ENCODE results near the gene TBL2.
"Not testable (repeated sequence)": the region's sequence is repeated elsewhere in the genome, so short reads cannot be mapped to it uniquely, and the experiment has no call there.

The TBL2 gene

GRCh38 chr7:73569042-73569608 lies 9.3 kb downstream of the TBL2 start:
- DNase-seq, result no peak

DNA sequence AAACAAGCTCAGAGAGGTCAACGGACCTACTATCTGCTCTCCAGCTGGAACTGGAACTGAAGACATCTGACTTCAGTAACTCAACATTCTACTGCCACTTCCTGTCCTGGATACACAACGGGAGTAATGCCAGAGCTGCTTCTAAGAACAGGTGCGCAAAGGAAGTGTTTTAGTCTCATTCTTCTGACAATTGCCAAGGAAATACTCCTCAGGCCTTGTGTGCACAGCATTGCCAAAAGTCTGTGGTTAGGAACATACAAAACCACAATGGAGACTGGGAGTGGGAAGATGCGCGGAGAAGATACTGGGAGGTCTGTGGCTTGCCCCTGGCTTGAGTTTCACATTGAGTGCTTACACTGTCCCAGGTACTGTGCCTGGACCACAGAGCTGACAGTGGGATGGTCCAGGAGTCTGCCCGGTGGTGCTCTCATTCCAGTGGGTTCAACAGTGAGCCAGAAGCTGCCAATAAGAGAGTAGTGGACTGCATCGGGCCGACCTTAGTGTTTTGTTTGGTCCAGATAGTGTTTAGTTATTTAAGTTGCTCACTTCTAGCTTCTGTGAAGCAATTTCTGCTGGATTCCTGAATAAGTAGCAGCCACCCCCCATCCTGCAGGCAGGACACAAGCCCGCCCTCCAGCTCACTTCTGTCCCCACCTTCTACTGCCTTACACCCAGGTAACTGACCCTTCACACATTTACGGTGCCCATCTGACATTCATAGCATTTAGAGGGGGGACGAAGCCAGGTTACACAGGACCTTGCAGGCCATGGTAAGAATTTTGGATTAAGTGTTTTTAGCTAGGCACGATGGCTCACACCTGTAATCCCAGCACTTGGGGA lies 10.3 kb downstream of the TBL2 start:
- DNase-seq, result no peak

GRCh38 chr7:73567140-73567539 lies 11.2 kb downstream of the TBL2 start:
- DNase-seq, result no peak

DNA sequence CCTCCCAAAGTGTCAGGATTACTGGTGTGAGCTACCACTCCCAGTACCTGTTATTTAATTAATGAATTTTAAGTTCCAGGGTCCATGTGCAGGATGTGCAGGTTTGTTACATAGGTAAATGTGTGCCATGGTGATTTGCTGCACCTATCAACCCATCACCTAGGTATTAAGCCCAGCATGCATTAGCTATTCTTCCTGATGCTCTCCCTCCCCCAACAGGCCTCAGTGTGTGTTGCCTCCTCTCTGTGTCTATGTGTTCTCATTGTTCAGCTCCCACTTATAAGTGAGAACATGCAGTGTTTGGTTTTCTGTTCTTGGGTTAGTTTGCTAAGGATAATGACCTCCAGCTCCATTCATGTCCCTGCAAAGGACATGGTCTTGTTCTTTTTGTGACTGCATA lies 11.9 kb downstream of the TBL2 start:
- DNase-seq, result not testable (repeated sequence)

DNA sequence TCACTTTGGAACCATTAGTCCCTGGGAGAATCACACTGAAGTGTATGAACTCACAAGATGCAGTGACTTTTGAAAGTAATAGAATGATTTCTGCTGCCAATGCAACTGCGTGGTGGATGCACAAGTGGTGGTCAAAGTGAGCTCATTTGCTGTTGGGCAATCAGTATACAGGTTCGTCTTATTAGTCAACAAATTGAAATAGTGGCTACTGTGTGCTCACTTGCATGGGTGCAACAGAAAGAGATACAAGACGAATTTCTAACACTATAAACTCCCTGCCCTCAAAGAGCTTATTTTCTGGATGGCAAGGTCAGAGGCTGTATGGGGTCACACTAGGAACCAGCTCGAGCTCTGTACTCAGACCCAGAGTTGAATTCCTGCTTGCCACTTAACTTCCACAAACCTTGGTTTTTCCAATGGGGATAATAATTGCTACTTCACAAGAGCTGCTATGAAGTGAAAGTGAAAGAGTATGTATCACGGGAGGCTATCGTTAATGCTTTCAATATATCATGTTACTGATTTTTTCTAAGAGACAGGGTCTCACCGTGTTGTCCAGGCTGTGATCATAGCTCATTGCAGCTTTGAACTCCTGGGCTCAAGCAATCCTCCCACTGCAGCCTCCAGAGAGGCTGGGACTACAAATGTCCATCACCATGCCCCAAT lies 12.6 kb downstream of the TBL2 start:
- DNase-seq, result no peak

GRCh38 chr7:73560109-73560835 lies 18.1 kb downstream of the TBL2 start:
- DNase-seq, result no peak

GRCh38 chr7:73557397-73558257 lies 20.8 kb downstream of the TBL2 start, which contains the start of gene BCL7B:
Gene BCL7B, minus strand, starts transcription at chr7:73557690. Its CDS starts 112 bp downstream, at chr7:73557578.
- DNase-seq, result peak; percentile 91 to 93 (median 93)

GRCh38 chr7:73557108-73557396 lies 21.3 kb downstream of the TBL2 start:
- DNase-seq, result peak; percentile 95 to 96 (median 96)

DNA sequence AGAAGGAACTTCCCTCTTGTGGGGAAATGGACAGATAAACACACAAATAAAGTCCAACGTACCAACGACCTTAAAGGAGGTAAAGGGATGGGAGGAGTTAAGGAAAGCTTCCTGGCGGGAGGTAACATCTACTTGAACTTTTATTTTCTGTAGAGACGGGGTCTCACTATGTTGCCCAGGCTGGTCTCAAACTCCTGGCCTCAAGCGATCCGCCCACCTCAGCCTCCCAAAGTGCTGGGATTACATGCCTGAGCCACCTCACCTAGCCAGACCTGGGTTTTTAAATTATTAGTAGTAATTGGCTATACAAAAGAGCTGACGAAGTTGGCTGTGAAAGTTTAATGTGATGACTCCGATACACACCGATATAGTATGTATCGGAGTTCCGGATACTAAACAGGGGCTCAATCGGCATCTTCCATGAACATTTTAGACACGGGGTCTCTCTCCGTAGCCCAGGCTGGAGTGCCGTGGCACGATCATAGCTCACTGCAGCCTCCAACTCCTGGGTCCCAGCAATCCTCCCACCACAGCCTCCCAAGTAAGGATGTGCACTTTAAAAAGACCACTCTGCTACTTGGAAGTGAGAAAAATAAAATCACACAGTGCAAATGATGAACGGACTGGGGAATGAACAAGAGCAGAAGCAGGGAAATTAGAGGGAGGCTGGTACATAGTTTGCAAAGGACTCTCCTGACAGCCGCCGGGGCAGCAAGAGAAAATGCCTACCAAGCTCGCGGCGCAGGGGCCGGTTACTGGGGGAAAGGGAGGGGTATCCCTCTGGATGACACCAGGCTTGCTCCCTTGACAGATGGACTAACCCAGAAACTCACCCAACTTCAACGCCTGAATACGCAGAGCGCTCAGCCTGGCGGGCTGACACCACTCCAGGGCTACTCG lies 21.9 kb downstream of the TBL2 start:
- no peak for DNase-seq

DNA sequence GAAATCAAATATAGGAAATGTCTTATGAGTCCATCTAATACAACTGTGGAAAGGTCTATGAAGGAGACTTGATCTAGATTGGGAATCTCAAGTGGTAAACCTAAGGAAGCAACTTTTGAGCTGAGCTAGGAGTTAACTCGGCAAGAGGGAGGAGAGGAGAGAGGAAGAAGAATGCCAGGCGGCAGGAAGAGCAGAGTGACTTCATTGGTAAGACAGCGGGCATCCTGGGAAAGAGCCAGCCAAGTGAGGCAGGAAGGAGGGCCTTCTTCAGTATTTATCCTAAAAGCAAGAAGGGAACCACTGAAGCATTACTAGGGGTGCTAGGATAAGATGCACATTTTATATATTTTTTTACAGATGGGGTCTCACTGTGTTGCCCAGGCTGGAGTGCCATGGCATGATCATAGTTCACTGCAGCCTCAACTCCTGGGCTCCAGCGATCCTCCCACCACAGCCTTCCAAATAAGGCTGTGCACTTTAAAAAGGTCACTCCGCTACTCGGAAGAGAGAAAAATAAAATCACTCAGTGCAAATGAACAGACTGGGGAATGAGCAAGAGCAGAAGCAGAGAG lies 22.9 kb downstream of the TBL2 start:
- DNase-seq, result no peak

- DNase-seq, result not testable (repeated sequence)
Observed at GRCh38 chr7:73550093-73550492, 28.3 kb downstream of the TBL2 start.

- no peak for DNase-seq
Observed at GRCh38 chr7:73549176-73549575, 29.2 kb downstream of the TBL2 start.

- no peak for DNase-seq
Observed at GRCh38 chr7:73547841-73548240, 30.5 kb downstream of the TBL2 start.

DNA sequence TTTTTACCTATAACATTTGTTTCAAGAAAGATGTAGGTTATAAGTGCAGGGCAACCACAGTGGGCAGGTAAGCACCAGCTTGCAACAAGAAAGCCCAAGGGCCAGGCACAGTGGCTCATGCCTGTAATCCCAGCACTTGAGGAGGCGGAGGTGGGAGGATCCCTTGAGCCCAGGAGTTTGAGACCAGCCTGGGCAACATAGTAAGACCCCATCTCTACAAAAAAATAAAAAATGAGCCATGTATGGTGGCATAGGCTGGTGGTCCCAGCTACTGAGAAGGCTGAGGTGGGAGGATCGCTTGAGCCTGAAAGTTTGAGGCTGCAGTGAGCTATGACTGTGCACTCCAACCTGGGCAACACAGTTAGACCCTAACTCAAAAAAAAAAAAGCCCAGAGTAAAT lies 33.7 kb downstream of the TBL2 start:
- no peak for DNase-seq

DNA sequence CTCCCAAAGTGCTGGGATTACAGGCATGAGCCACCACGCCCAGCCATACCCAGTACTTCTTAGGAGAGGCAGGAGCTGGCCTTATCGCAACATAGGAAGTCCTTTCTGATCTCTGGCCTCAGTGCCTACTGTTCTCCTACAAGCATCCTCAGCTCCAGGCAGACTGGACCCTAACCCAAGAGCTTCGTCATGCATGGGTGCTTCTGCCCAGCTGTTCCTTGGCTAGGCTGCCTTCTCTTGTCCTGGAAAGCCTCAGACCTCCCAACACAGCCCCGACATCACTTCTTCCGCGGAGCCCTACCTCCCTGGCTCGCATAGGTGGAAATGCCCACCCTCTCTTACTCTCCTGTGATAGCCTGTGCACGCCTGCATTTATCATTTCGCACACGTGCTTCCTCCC lies 36.7 kb downstream of the TBL2 start:
- no peak for DNase-seq

DNA sequence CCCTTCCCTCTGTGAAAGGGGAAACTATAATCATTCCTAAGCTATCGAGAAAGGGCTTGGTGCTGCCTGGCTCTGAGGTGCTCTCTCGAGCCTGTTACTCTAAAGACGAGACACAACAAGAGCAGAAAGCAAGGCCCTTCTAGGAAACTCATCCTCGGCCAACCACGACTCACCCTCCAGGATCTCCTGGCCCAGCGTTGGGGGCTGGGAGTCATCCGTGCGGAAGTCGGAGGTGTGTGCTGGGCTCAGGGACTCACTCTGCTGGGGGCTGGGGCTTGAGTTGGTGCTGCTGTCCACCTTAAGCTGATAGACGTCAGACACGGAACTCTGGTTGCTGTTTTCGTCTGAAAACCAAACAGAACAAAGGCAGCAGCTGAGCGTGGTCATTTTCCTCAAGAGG lies 38.7 kb downstream of the TBL2 start:
- DNase-seq, result no peak

DNA sequence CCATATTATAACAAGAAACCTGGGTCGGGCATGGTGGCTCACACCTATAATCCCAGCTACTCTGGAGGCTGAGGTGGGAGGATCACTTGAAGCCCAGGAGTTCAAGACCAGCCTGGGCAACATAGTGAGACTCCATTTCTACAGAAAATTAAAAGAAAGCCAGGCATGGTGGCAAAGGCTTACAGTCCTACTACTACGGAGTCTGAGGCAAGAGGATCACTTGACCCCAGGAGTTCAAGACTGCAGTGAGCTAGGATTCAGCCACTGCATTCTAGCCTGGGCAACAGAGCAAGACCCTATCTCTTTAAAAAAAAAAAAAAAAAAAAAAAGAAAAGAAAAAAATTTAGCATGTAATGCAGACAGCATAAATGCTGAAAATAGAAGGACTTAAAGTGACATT lies 39.9 kb downstream of the TBL2 start:
- DNase-seq, result not testable (repeated sequence)

- no peak for DNase-seq
Observed at GRCh38 chr7:73537051-73537450, 41.3 kb downstream of the TBL2 start.

DNA sequence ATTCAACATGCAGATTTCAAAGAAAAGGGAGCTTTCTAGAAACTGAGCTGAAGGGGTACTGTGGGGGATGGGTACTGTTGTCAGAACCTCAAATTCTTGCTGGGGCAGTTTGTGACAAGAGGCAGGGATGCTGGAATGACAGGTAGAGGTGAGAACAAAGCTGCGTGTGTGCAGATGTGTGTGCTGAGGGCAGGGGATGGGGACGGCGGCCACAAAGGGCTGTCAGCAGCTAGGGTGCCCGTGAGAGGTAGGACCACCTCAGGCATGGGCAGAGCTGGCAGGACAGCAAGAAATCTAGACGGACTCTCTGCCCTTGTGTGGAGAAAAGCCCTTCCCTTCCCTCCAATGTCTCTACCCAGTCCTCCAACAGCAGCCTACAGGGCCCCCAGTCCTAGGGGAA lies 41.9 kb downstream of the TBL2 start:
- DNase-seq, result no peak

GRCh38 chr7:73535918-73536317 lies 42.5 kb downstream of the TBL2 start:
- DNase-seq, result not testable (repeated sequence)

DNA sequence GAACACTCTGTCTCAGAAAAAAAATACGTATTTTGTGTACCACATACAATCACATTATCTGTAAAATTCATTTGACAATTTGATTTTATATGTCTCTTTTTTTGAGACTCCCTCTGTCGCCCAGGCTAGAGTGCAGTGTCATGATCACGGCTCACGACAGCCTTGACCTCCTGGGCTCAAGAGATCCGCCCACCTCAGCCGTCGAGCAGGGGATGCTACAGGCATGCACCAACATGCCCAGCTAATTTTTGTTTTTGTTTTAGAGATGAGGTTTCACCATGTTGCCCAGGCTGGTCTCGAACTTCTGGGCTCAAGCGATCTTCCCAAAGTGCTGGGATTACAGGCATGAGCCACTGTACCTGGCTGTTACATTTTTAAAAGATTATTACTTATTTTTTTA lies 44.6 kb downstream of the TBL2 start:
- peak in 1 of 3 experiments; percentile 34 for DNase-seq
